ENCODE data around the gene TMEM229A.
"Not testable (repeated sequence)": the region's sequence is repeated elsewhere in the genome, so short reads cannot be mapped to it uniquely, and the experiment has no call there.

DNA sequence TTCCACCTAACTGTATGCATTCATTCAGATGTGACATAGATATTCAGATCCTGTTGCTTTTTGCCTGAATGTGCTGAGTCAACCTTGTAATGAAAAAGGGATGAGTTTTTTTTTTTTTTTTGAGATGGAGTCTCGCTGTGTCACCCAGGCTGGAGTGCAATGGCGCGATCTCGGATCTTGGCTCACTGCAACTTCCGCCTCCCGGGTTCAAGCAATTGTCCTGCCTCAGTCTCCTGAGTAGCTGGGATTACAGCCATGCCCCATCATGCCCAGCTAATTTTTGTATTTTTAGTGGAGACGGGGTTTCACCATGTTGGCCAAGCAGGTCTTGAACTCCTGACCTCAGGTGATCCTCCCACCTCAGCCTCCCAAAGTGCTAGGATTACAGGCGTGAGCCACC lies 49.4 kb upstream of the TMEM229A start:
- not testable (repeated sequence) for TF ChIP-seq POLR2A (IDR thresholded peaks at IDR 0.05; ENCODE audit: low read length); GATA1 (IDR thresholded peaks at IDR 0.05; ENCODE audit: low read depth, low read length)
